HG02571 (cell line): ENCODE measurements around the gene ESRRB.

Experiments
- ATAC-seq: cut with Tn5 transposase; IDR thresholded peaks from one replicate; pipeline ENCODE4 v1.9.1; 2021; ENCODE audit warnings: mild to moderate bottlenecking, moderate library complexity; ENCODE audit not compliant: unreplicated experiment

Gene ESRRB

DNA sequence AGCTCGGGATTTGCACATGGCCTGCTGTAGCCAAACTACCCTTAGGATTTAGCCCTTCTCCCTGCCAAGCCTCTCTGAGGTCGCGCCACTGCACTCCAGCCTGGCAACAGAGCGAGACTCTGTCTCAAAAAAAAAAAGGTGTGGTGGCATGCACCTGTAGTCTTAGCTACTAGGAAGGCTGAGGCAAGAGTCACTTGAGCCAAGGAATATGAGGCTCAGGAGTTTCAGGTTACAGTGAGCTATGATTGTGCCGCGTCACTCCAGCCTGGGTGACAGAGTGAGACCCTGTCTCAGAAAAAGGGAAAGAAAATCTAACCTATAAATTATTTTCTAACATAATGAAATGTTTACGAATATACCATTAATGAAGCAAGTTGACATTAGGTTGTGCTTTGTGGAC lies 29.7 kb downstream of the ESRRB start:
- ATAC-seq = no peak

DNA sequence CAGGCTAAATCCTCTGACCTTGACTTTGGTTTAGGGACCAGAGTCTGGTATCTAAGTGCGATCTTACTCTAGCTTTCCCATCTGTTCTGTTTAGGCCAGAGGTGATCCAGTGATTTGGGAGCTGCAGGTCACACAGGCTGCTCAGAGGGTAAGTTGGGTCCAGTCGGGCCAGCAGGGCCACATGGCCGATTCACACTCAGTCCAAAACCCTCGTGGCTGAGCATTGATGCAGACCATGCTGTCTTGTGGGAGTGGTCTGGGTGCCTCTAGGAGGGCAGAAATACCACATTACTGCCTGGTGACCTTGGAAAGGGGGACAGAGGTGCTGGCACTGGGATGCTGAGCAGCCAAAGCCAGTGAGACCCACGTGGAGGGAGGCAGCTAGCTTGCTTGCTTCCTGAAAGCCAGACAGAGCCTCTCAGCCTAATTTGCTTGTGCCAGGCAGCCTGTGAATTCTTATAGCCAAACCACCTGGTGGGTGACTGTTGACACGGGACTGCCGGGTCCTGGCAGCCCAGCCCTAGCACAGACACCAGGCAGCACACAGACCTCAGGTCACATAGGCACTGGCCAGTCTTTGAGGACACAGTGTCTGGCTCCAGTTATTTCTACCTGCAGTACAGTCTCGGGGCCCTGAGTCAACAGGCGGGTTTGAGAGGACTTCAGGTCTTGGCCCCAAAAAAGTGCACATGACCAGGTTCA lies 31.7 kb downstream of the ESRRB start:
- no peak for ATAC-seq

DNA sequence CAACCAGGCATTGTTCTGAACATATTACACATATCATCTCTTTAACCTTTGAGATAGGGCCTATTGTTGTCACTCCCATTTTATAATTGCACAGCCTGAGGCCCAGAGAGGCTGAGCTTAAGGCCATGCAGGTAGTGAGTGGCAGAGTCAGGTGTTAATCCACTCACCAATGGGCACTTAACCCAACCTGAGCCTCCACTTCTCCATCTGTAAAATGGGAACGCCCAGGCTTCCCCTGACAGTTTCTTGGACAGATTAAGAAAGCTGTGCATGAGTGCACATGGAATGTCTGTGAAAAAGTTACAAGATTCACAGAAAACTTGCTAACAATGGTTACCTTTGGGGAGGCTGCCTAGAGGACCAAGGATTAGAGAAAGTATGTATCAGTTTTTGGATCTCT lies 32.9 kb downstream of the ESRRB start:
- ATAC-seq = no peak

DNA sequence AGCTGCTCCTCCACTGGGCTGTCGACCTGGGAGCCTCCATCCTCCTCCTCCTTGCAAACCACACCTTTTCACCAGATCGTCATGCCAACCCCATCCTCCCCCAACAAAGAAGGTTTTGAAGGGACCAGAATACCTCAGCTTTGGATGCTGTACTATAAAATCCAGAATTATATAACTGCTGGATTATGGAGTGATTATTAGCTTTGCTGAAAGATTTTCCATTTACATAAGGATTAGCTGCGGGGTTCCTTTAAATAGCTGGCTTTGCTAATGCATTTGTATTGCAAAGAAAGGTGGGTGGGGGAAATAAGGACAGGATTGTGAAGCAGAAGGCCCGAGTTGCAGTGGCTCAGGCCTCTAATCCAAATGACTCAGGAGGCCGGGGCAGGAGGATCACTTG lies 36.6 kb downstream of the ESRRB start:
- ATAC-seq = no peak

DNA sequence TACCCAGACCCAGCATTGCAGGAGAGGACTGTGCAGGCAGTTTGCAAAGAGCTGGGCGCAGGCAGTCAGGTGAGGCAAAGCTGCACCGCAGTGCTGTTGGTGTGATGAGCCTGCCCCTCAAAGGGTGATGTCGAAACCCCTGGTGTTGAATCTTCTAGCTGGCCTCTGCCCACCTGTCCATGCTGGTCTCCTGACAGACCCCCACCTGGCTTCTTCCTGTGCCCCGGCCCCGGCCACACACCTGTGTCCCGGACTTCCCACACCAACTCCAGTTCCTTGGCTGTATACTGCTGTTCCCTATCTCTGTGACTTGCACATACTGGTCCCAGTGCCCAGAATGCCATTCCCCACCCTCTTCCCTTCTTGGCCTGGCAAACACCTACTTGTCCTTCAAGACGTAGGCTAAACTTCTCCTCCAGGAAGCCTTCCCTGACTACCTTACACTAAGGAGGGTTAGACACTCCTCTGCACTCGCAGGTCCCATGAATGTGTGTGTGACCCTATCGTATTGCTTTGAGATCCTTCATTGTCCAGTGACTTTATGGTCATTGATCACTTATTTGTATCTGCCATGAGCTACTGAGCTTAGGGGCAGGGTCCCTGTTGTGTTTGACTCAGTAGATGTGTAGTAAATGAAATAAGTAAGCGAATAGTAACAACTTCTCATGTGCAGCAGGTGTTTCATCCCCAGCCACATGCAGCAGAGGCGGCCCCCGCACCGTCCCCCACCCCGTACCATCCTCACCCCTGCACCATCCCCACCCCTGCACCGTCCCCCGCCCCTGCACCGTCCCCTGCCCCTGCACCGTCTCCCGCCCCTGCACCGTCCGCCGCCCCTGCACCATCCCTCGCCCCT lies 37.4 kb downstream of the ESRRB start:
- no peak for ATAC-seq

DNA sequence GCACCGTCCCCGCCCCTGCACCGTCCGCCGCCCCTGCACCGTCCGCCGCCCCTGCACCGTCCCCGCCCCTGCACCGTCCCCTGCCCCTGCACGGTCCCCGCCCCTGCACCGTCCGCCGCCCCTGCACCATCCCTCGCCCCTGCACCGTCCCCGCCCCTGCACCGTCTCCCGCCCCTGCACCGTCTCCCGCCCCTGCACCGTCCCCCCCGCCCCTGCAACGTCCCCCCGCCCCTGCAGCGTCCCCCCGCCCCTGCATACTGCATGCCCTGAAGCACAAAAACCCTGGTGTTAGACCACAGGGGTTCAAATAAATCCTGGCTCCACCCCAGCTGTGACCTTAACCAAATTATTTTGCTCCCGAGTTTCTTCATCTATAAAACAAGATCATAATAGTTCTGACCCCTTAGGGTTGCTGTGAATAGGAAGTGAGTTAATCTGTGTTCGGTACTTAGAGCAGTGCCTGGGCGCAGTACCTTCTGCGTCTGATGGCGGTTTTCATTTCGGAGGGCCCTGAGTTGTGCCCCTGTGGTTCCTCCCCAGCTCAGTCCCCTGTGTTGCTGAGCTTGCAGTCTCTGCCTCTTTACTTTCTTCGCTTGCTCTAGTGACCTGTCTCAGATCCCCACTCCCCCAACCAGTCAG lies 38.1 kb downstream of the ESRRB start:
- ATAC-seq = no peak

DNA sequence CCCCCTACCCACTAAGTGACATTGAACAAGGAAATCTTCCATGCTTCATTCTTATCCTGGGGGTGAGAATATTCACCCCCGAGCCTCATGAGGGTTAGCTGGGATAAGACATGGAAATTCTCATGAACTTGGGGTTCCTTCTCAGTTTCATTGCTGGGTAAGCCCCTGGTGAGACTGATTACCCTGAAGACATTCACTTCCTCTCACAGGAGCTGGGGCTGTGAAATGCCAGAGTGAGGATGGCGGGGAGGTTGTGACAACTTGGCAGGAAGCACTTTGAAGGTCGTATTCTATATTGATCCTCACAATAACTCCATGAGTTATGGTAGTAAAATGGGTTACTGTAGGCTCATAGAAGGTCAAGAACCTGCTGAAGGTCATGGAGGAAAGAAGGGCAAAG lies 43.5 kb downstream of the ESRRB start:
- no peak for ATAC-seq

DNA sequence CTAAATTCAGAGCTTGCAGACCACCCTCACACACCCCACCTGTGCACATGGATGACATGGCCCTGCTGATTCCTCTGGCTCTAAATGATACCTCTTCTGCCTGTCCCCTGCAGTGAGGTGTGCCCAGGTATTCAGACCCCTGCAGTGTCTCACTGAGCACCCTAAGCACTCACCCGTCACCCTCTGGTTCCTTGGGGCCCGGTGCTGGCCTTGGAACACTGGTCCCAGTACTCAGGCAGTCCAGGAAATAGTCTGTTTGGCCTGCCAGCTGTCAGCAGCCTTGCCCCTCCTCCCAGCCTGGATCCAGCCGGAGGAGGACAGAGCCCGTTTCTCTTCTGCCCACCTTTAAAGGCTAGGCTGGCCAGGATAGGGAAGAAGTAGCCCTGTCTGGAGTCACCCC lies 44.9 kb downstream of the ESRRB start:
- ATAC-seq = no peak

DNA sequence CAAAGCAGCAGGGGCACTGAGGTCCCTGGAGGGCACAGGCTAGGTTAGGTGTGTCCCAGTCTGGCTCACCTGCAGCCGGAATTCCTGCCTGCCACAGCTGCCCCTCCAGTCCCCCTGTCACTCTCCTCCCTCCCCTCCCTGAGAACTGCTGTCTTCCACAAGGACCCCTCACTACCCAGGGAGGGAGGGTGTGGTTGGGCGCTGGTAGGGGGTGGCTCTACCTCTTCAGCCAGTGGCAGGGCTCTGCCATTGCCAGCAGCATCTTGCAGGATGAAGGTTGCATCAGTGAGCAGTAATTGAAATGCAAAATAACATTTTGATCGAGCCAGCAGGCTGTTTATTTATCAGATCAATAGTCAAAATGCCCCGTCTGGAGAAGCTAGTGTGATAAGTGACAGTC lies 45.7 kb downstream of the ESRRB start:
- ATAC-seq = no peak

DNA sequence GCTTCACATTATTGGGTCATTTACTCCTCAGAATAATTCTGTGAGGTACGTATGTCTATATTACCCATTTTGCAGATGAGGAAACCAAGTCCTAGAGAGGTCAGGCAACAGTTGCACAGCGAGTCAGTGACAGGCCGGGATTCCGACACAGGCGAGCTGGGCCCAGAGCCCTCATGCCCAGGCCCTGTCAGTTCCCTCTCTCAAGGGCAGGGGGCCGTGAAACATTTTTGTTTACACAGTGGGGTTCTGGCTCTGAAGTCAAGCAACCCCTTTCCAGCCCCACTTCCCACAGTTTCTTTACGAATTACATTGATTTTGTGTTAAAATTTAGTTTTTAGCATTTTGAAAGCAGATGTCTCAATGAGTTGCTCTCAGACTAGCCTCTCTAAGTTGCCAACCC lies 46.7 kb downstream of the ESRRB start:
- ATAC-seq = no peak

DNA sequence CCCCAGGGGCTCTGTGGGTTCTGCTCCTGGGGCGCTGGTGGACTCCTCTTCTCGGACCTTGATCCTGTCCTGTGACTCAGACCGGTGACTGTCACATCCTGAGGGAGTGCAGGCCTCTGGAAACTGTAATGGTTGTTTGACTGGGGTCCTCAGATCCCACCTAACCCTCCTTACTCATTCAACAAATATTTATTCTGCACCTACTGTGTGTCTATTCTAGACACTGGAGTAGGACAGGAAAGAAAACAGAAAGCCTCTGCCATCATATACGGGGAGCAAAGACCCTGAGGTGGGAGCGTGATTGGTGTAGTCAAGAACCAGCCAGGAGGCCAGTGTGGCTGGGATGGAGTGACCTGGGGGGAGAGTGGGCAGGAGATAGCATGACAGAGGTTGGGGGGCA lies 47.6 kb downstream of the ESRRB start:
- no peak for ATAC-seq

DNA sequence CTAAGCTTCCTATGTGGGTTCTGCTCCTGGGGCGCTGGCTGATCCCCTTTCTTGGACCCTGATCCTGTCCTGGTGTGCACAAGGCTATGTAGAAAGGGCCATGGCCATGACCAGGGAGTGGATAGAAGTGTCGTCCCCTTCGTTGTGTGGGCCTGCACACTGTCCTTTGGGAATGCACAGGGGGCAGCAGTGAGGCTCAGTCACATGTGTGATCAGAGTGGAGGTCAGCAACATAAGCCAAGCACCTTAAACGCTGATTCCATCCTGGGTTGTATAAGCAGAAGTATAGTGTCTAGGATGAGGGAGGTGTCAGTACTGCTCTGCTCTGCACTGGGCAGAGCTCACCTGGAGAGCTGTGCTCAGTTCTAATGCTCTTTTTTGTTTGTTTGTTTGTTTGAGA lies 48.4 kb downstream of the ESRRB start:
- ATAC-seq = no peak

DNA sequence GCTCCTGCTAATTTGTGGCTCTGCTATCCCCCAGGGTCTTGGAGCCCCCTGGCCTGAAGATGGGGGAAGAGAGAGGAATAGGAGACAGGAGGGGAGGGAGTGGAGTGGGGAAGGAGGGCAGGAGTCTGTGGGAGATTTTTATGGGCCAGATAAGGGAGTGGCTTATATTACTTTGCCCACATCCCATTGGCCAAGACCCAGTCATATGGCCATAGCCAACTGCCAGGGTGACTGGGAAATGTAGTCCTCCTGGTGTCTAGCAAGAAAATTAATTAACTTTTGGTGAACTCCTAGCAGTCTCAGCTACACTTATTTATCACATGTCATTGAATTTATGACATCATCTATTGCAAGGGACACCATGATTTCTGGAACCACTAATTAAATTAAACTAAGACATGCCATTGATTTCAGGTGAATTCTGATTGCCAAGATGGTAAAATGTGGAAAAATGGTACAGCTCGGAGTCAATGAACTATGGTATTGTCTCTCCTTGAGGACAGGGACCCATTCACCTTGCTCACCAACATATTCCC lies 50.3 kb downstream of the ESRRB start:
- ATAC-seq = no peak

DNA sequence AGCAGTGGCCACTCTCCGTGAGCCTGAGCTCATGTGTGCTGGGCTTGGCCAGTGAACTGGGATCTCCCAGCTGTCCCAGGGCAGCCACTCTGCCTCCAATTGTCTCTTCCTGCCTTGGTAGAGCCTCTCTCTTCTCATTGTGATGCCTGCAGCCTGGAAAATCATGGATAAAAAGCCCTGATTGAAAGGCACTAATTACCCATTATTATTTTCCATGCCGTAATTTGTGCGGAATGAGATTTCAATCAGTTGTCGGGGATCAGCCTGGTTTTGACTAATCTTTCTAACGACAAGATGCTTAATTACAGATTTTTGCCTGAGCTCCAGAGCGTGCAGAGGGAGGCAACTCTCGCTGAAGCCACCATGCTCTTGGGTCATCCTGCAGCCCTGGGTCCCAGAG lies 52.7 kb downstream of the ESRRB start:
- ATAC-seq = no peak

DNA sequence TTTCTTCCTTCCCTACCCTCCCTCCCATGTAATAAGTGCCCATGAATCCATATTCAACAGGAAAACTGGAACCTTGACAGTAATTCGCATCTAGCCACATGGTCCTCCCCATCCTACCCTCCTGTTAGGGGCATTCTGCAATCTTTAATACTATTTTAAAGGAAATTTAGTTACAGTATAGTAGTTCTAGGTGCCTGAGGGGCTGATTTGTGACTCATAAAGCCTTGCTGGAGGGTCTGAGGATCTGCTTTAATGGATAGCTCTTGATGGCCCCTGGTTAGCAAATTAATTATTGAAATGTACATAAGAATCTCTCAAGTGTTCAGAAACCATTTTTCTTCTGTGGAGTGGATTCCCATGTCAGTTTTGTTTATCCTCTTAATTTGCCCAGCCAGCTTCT lies 54.1 kb downstream of the ESRRB start:
- no peak for ATAC-seq

DNA sequence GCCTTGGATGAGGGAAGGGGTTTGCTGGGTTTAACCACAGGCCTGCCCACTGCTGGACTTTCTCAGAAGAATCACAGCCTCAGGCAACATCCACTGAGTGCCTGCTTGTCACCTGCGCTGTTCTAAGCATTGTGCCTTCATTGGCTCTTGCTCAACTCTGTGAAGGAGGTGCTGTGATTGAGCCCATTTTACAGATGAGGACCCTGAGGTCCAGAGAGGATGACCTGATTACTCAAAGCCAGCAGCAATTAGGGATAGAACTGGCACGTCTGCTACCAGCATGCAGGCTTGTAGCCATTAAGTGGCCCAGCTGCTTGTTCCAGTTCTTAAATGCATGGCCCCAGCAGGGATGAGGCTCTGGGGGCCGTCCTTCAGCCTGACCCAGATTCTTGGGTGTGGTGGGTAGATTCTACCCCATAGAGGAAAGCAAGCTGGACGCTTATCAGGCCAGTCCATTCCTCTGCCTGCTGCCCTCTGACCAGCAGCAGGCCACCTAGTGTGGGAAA lies 54.6 kb downstream of the ESRRB start:
- no peak for ATAC-seq

DNA sequence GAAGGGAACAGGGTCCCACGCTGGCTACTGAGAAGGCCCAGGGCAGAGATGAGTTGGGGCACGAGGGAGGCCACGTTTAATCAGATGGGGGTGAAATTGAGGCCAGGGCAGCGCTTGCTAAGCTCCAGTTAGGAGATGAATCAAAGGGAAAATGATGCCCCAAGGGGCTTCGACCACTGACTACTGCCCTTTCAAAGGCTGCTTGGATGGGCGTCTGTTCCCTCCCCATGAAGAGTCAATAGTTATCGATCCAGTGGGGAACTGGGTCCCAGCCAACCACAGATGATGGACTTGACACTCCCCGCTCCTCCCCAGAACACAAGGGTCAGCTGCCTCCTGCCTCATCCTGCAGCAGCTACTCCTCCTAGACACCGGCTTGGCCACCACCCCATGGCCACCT lies 55.6 kb downstream of the ESRRB start:
- no peak for ATAC-seq

DNA sequence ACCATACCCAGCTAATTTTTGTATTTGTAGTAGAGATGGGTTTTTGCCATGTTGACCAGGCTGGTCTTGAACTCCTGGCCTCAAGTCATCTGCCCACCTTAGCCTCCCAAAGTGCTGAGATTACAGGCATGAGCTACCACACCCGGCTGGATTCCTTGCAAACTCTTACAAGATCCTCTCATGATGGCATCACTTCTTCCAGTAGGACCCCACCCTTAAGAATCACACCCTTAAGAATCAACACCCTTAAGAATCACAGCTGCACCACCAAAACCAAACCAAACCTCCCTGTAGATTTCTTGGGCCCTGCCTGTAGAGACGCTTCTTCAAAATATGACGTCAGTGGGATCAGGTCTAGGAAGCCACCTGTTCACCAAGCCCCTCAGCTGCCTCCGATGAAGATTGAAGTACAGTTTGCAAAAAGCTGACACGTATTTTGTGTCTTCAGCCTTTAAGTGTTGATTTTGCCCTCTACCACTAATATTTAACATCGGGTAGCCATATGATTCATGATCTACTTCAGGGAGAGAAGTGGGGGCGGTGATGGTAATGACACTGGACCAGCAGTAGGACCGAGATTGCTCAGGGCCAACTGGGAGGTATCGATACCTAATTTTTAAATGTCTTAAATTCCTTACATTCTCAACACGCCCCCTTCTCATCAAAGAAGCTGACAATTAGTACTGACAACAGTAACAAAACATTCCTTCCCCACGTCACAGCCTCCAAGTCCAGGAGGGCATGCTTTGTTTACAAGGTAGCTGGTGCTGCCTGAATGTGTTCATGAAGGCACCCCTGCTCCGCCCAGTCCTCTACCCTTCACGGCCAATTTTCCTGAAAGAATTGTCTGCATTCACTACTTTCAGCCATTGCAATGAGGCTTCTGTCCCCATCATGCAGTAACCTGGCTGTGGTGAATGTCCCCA lies 57.2 kb downstream of the ESRRB start:
- no peak for ATAC-seq

DNA sequence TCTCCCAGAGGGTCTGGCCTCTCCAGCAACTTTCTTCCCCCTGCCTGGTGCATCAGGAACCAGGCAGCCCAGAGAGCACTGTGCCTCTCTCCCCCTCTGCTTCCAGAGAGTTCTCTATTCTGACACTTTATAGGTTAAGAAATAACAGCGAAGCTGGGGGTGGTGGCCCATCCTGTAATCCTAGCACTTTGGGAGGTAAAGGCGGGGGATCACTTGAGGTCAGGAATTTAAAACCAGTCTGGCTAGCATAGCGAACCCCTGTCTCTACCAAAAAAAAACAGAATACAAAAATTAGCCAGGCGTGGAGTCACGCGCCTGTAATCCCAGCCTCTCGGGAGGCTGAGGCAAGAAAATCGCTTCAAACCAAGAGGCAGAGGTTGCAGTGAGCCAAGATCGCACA lies 58.3 kb downstream of the ESRRB start:
- no peak for ATAC-seq

DNA sequence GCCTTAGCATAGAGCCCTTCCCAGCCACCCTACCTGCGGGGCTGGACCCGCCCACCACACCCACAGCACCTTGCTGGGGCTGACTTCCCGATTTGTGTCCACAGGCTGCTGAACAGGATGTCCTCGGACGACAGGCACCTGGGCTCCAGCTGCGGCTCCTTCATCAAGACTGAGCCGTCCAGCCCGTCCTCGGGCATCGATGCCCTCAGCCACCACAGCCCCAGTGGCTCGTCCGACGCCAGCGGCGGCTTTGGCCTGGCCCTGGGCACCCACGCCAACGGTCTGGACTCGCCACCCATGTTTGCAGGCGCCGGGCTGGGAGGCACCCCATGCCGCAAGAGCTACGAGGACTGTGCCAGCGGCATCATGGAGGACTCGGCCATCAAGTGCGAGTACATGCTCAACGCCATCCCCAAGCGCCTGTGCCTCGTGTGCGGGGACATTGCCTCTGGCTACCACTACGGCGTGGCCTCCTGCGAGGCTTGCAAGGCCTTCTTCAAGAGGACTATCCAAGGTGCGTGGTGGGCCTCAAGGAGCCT lies 63.4 kb downstream of the ESRRB start:
- ATAC-seq = no peak
